ENCODE results near the gene ZBTB8A.
"Not testable (repeated sequence)": the region's sequence is repeated elsewhere in the genome, so short reads cannot be mapped to it uniquely, and the experiment has no call there.

ZBTB8A gene

GRCh38 chr1:32539584-32540571, 651 bp downstream of the ZBTB8A start:
- peak; percentile 37 for DNase-seq

DNA sequence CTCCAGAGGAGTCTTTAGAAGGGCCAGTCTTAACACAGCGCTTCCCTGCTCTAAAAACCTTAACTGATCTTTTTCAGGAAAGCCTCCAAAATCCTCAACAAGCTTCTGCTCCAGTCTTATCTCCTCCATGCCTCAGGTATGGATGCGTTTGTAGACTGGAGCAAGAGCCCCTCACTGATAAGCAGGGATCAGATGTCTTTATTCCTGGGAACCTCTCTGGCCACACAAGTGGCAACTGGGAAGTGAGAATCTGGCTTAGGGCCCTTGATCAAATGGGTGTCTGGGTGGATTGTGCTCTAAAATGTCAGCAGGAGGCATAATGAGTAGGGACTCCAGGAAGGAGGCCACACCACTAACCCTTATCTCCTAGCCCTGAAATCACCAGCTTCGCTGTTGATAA, 1.4 kb downstream of the ZBTB8A start:
- no peak for DNase-seq

- DNase-seq = no peak
Measured at GRCh38 chr1:32541064-32541566, 1.9 kb downstream of the ZBTB8A start.

- DNase-seq = no peak
Measured at GRCh38 chr1:32546611-32547010, 7.4 kb downstream of the ZBTB8A start.

- DNase-seq = no peak
Measured at GRCh38 chr1:32549616-32550015, 10.4 kb downstream of the ZBTB8A start.

- DNase-seq = no peak
Measured at GRCh38 chr1:32554288-32554687, 15.1 kb downstream of the ZBTB8A start.

DNA sequence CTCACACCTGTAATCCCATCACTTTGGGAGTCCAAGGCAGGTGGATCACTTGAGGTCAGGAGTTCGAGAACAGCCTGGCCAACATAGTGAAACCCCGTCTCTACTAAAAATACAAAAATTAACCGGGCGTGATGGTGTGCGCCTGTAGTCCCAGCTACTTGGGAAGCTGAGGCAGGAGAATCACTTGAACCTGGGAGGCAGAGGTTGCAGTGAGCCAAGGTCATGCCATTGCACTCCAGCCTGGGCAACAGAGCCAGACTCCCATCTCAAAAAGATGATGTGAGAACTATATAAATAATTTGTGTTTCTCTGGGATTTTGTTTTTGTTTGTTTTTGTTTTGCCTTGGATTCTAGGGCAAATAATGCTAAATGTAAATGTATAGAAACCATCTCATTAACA, 17.8 kb downstream of the ZBTB8A start:
- not testable (repeated sequence) for DNase-seq

GRCh38 chr1:32557812-32558211, 18.6 kb downstream of the ZBTB8A start:
- DNase-seq = no peak

DNA sequence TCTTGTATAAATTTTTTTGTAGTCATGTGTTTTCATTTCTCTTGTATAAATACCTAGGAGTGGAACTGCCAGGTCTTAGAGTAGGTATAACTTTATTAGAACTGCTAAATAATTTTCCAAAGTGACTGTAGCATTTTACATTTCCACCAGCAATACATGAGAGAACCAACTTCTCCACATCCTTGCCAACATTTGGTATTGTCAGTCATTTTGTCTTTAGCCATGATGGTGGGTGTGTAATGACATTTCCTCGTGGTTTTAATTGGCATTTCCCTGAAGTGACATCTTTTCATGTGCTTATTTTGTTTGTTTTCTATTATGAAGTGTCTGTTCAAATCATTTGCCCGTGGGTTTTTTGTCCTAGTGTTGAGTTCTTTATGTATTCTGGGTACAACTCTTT, 29.7 kb downstream of the ZBTB8A start:
- no peak for DNase-seq

DNA sequence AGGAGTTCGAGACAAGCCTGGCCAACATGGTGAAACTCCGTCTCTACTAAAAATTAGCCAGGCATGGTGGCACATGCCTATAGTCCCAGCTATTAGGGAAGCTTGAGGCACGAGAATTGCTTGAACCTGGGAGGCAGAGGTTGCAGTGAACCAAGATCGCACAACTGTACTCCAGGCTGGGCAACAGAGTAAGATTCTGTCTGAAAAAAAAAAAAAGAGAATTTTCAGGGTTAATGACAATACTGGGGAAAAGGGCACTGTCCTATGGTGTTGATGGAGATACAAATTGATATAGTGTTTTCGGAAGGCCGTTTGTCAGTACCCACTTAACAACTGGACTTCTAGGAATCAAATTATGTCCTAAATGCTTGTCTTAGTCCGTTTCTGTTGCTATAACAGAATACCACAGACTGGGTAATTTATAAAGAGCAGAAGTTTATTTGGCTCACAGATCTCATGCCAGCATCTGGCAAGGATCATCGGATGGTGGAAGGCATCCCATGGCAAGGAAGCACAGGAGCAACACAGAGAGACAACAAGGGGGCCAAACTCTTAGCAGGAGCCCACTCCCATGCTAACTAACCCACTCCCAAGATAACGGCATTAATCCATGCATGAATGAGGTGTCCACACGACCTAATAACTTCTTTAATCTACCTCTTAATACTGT, 41.3 kb downstream of the ZBTB8A start:
- DNase-seq = no peak

DNA sequence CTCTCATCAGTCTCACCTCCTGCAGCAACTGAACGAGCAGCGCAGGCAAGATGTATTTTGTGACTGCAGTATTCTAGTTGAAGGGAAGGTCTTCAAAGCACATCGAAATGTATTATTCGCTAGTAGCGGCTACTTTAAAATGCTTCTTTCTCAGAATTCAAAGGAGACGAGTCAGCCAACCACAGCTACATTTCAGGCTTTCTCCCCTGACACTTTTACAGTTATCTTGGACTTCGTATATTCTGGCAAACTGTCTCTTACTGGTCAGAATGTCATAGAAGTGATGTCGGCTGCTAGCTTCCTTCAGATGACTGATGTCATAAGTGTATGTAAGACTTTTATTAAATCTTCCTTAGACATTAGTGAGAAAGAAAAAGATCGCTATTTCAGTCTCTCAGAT, 53.7 kb downstream of the ZBTB8A start:
- no peak for DNase-seq

- DNase-seq = no peak
Measured at GRCh38 chr1:32600034-32600433, 60.8 kb downstream of the ZBTB8A start.

GRCh38 chr1:32605711-32606424, 66.6 kb downstream of the ZBTB8A start:
- DNase-seq = no peak

- DNase-seq = no peak
Measured at GRCh38 chr1:32606565-32607371, 67.5 kb downstream of the ZBTB8A start.

DNA sequence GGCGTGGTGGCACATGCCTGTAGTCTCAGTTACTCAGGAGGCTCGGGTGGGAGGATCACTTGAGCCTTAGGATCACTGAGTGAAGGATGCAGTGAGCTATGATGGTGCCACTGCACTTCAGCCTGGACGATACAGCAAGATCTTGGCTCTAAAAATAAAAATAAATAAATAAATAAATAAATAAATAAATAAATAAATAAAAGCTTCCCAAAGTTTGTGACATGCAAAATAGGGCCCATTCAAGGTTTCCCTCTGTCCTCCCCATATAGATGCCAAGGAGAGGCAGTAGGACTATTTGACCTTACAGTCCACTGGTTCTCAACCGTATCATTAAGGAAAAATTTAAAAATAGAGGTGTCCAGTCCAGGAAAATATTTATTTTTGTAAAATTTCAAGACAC, 70.0 kb downstream of the ZBTB8A start:
- no peak for DNase-seq

DNA sequence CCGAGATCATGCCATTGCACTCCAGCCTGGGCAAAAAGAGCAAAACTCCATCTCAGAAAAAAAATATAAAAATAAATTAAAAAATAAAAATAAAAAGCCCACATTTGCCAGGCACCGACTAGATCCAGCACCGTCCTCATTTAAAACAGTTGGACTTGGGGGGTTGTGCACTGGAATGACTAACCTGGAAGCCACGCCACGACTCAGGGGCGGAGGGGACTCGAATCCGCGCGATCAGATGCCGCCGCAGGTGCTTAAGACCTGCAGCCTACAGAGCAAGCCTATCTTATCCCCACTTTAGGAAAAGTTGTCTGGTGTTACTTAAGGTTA, 72.6 kb downstream of the ZBTB8A start:
- DNase-seq = no peak

DNA sequence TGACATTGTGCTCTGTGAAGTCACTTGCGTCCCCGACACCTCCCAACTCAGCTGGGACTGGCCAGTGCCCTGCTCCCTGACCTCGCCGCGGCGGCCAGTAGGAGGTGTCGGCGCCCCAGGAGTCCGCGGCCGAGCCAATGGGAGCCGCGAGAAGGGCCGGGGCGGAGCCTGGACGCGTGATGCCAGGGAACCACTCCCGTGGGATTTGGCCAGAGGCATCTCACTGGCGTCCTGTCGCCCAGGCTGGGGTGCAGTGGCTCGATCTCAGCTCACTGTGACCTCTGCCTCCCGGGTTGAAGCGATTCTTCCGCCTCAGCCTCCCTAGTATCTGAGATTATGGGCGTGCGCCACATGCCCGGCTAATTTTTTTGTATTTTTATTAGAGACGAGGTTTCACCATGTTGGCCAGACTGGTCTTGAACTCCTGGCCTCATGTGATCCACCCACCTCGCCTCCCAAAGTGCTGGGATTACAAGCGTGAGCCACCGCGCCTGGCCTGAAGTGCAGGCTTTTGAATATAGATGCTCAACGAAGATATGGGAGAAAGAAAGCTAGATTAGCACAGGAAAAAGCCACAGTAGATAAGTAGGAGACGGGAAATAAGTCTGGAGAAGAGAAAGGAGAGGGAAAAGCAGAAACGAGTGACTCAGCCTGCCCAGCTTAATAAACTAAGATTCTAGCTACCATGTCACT, 73.1 kb downstream of the ZBTB8A start:
- DNase-seq = peak; percentile 73

- no peak for DNase-seq
Measured at GRCh38 chr1:32613472-32613871, 74.2 kb downstream of the ZBTB8A start.

GRCh38 chr1:32618673-32619221, 79.5 kb downstream of the ZBTB8A start:
- no peak for DNase-seq

- DNase-seq = no peak
Measured at GRCh38 chr1:32619701-32620485, 80.7 kb downstream of the ZBTB8A start.

GRCh38 chr1:32622205-32622604, 83.0 kb downstream of the ZBTB8A start:
- DNase-seq = no peak
